Psoas muscle (tissue), 8 donors: ENCODE results near the gene CHRNG. TPM values are rescaled to one million over a fixed set of nuclear protein-coding genes. Genes with fewer than 3 reads are reported as not detected.
A peak's percentile ranks its signal among the peaks of the same experiment; 100 is the strongest.

Experiments used
- ATAC-seq, 4 donors: fragments of 200-7000 bp; cut with Tn5 transposase; one replicate each; pipeline ENCODE4 v1.9.1; 2020; ENCODE audit warnings: moderate library complexity in 3 of 4, mild to moderate bottlenecking in 2 of 4
- DNase-seq, 2 donors: peaks; one replicate each; pipeline ENCODE4 v3.0.0-alpha.2; 2020
- H3K27ac ChIP-seq: fragments of 200-600 bp; one replicate; pipeline ENCODE4 v1.8.0; 2022
- H3K27me3 ChIP-seq, 3 donors: fragments of 200-600 bp in 1 of 3; one replicate each; pipeline versions ENCODE4 v1.6.1 to v1.8.0; 2013 to 2022; ENCODE audit warnings: low read length in 2 of 3, mild to moderate bottlenecking in 2 of 3, moderate library complexity in 1 of 3; ENCODE audit not compliant: insufficient read depth in 3 of 3
- H3K36me3 ChIP-seq, 2 donors: fragments of 200-600 bp in 1 of 2; one replicate each; pipeline versions ENCODE4 v1.6.1 to v1.8.0; 2013 to 2022; ENCODE audit warnings: low read depth in 1 of 2, mild to moderate bottlenecking in 1 of 2, moderate library complexity in 1 of 2; ENCODE audit not compliant: insufficient read depth in 1 of 2
- H3K4me1 ChIP-seq: fragments of 200-600 bp; one replicate; pipeline ENCODE4 v1.8.0; 2022
- H3K4me3 ChIP-seq: fragments of 200-600 bp; one replicate; pipeline ENCODE4 v1.8.0; 2022; ENCODE audit warnings: mild to moderate bottlenecking
- H3K9me3 ChIP-seq: fragments of 200-600 bp; one replicate; pipeline ENCODE4 v1.8.0; 2022
- WGBS, 3 donors: extraction: QIAGEN DNeasy Blood & Tissue Kit; methylation state at CpG; one replicate each; pipeline versions ENCODE4 v1.1.6 to v1.1.7; 2013; 5-methylcytosine and 5-hydroxymethylcytosine counted together
- intact Hi-C, 2 donors: fragments of 100-400 bp; cut with DNase I; formaldehyde crosslinking; loops; one replicate each; pipeline versions ENCODE4 v1.11.0 to v1.14.2; 2022
- long read RNA-seq, 2 donors: library from polyadenylated mRNA; unstranded; transcript quantifications; one replicate each; pipeline ENCODE4 v2.0.0, GENCODE V29; 2021
- polyA plus RNA-seq, 3 donors: library from polyadenylated mRNA; stranded (reverse); fragments of 200-250 nt; gene quantifications; one replicate each; pipeline ENCODE4 v1.2.3, GENCODE V29; 2013
- total RNA-seq, 4 donors: library from RNA; stranded (reverse); fragmentation: NEBNext Ultra II Directional in 2 of 4; extraction: Animal tissue kit (Norgen Biotek cat#: 25700) in 2 of 4; gene quantifications; one replicate each; pipeline versions ENCODE4 v1.2.1 to v1.2.4, GENCODE V29; 2021 to 2023
- TF ChIP-seq, protein P1 (sequence below): fragments of 200-600 bp; IDR thresholded peaks from one replicate; pipeline ENCODE4 v1.8.0; 2022; ENCODE audit warnings: antibody characterized with exemption
- donor health status: healthy with polysubstance abuse.
- donor health status: DM: no; HTN: no; CAD: no; lungs with moderate emphysema.
- donor health status: Bipolar disorder and iron deficiency.
- donor health status: healthy.
- donor health status: DM: yes; HTN: yes; CAD: no.
- donor health status: DM: no; HTN: no; CAD: no.
- donor health status: DM: no; HTN: no; CAD: no.
- donor health status: DM: yes; HTN: yes; CAD: no.

The CHRNG gene, protein sequence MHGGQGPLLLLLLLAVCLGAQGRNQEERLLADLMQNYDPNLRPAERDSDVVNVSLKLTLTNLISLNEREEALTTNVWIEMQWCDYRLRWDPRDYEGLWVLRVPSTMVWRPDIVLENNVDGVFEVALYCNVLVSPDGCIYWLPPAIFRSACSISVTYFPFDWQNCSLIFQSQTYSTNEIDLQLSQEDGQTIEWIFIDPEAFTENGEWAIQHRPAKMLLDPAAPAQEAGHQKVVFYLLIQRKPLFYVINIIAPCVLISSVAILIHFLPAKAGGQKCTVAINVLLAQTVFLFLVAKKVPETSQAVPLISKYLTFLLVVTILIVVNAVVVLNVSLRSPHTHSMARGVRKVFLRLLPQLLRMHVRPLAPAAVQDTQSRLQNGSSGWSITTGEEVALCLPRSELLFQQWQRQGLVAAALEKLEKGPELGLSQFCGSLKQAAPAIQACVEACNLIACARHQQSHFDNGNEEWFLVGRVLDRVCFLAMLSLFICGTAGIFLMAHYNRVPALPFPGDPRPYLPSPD
- total RNA-seq (10 to 100 TPM in 2 of 4 donors, 1 to 10 TPM in 2; 2.9 to 94.1 (median 17.2) TPM), polyA plus RNA-seq (1 to 10 TPM in 2 of 3 donors, under 1 TPM in 1; 0.68 to 7.3 (median 1.5) TPM)
- long read RNA-seq, donor 1, partial matches to known transcripts: 10 of 11 reads
- long read RNA-seq, donor 1, other reads (novel, unspliced or antisense): 0 of 11 reads
- long read RNA-seq, donor 2, partial matches to known transcripts: 2 of 5 reads
- long read RNA-seq, donor 2, other reads (novel, unspliced or antisense): 3 of 5 reads

DNA sequence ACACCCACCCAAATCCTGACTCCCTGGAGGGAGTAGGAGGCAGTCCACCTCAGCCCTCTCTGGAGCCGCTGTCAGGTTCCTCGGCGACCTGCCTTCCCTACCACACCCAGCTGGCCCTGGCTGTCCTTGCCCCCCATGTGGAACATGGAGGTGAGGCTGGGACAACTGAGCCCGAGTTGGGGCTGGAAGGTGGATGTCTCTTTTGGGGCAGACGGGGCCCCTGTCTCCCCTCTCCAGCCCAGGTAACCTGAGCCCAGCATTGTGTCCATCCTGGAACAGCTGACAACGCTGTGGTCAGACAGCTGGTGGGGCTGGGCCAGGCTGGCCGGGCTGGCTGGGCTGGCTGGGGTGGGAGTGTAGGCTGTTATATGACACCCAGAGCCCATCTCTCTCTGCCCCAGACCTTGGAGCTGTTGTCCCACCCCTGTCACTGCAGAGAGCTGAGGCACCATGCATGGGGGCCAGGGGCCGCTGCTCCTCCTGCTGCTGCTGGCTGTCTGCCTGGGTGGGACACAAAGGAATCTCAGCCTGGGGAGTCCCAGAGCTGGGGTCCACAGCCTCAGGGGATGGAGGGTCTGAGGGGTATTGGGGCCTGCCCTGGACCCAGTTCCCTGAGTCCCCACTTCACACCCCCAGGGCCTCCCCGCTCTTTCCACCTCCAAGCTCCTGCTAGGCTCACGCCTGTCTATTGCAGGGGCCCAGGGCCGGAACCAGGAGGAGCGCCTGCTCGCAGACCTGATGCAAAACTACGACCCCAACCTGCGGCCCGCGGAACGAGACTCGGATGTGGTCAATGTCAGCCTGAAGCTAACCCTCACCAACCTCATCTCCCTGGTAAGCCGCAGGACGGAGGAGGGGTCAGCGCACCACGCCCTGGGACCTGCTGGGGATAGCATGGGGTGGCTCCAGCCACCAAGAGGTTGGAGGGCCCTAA lies at the start of gene CHRNG:
Gene CHRNG (plus strand): TSS at position 395 of the 934 bp plus-strand sequence. CDS start 56 bp downstream, at position 451.
- intact Hi-C loops: no loop called here
- H3K27ac ChIP-seq: peak within 1 kb of the TSS; percentile 69

DNA sequence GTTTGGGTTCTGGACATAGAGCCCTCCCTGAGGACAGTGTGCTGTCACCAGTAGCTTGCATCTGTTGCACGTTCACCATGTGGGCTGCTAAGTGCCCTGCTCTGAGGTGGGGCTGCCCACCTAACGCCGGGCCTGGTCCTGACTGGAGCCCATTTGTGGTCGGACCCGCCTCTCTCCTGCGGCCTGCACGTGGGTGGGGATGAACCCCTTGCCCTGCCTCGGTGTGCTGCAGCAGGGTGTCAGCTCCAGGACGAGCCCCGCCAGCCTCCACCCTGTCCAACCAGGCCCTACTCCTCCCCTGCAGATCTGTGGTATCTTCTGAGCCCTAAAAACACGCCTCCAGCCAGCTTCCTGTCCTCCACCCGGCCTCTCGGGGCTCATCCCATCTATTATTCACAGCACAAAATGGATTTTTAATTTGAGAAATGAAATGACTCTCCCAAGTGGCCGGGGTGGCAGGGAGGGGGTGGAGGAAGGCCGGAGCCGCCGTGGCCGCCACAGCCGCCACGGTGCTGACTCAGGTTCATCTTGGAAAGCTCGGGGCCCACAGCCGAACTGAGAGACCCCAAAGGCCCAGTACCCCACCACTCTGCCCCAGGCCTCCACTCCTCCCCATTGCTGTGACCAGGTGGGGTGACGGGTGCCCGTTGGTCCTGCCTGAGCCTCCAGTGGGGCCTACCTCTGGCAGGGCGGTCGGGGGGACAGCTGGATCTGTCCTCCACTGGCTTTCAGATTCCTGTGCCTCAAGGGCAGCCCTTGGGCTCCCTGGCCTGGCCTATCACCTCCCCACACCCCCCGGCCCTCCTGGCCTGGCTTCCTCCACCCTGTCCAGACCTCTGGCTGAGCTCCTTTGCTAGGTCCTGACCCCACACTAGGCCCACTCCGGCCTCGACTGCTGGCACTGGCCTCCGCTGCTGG lies 49.0 kb upstream of the CHRNG start:
- H3K4me1 ChIP-seq: no peaks in the 10 kb centered on the region
- no peak overlapping the region for H3K27ac ChIP-seq
- no peaks in the 10 kb centered on the region for H3K9me3 ChIP-seq
- ATAC-seq: no peak
- 85 to 89% (median 89%) methylated on average over 24 to 30 of the region's 30 CpGs for WGBS, 3 donors
- TF ChIP-seq, protein P1, sequence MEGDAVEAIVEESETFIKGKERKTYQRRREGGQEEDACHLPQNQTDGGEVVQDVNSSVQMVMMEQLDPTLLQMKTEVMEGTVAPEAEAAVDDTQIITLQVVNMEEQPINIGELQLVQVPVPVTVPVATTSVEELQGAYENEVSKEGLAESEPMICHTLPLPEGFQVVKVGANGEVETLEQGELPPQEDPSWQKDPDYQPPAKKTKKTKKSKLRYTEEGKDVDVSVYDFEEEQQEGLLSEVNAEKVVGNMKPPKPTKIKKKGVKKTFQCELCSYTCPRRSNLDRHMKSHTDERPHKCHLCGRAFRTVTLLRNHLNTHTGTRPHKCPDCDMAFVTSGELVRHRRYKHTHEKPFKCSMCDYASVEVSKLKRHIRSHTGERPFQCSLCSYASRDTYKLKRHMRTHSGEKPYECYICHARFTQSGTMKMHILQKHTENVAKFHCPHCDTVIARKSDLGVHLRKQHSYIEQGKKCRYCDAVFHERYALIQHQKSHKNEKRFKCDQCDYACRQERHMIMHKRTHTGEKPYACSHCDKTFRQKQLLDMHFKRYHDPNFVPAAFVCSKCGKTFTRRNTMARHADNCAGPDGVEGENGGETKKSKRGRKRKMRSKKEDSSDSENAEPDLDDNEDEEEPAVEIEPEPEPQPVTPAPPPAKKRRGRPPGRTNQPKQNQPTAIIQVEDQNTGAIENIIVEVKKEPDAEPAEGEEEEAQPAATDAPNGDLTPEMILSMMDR: no peak
- DNase-seq: no peak
- H3K4me3 ChIP-seq: no peak overlapping the region
- no peaks in the 10 kb centered on the region for H3K36me3 ChIP-seq
- intact Hi-C loops: no loop called here
- peaks cover 0 to 35% (median 23%) of the 10 kb centered on the region in 3 donors for H3K27me3 ChIP-seq

More for the DNA sequence above, at the start of gene CHRNG:
- peak within 1 kb of the TSS; percentile 58 for H3K4me3 ChIP-seq
- peaks cover 0 to 24% of the 10 kb centered on the region in 2 donors for H3K36me3 ChIP-seq
- H3K4me1 ChIP-seq: peaks cover 16% of the 10 kb centered on the region
- H3K27me3 ChIP-seq: no peaks in the 10 kb centered on the region
- peak; percentile 64 to 82 (median 74) for ATAC-seq
- DNase-seq: peak in 1 of 2 donors; percentile 60
- TF ChIP-seq, protein P1: no peak
- H3K9me3 ChIP-seq: no peaks in the 10 kb centered on the region
- 41 to 50% (median 43%) methylated on average over 23 of the region's 23 CpGs for WGBS, 3 donors

DNA sequence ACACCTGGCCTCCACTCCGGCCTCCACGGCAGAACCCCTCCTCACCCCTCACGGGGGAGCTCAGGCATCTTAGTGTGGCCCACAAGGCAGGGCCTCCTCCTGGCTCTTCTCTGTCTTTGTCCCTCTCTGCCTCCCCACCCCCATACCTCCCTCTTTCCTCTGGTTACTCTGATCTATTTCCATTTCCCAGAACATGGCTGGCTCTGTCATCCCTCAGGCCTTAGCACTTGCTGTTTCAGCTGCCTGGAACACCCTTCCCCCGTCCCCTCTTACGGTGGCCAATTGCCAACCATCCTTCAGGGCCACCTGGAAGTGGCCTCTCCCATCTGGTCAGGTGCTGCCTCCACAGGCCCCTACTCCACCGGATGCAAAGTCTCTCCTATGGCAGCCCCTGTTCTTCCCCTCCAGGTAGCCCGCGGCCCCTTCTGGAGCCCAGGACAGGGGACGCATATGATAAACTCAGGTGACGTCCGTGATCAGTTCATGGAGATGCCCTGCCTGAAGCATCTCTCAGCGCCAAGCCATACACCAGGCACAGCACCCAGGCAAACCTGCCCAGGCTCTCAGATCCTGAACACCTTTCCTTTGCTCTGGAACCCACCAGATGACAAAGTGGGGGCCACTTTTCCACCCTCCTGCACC lies 48.2 kb upstream of the CHRNG start:
- H3K4me3 ChIP-seq: no peak overlapping the region
- intact Hi-C loops: no loop called here
- H3K36me3 ChIP-seq: no peaks in the 10 kb centered on the region
- 86 to 96% (median 90%) methylated on average over 10 to 12 of the region's 12 CpGs for WGBS, 3 donors
- no peak for ATAC-seq
- H3K9me3 ChIP-seq: no peaks in the 10 kb centered on the region
- TF ChIP-seq, protein P1: no peak
- no peak overlapping the region for H3K27ac ChIP-seq
- H3K27me3 ChIP-seq: peaks cover 0 to 28% (median 16%) of the 10 kb centered on the region in 3 donors
- H3K4me1 ChIP-seq: no peaks in the 10 kb centered on the region
- peak in 1 of 2 donors; percentile 41 for DNase-seq
